Measurements from ENCODE around the gene CES5A. TPM values are rescaled to one million over a fixed set of nuclear protein-coding genes. Genes with fewer than 3 reads are reported as not detected.

CES5A gene
- total and polyA plus RNA-seq, 2 of the 4 experiments (the other 2 are of a cell fraction), result not detected

- Histone ChIP-seq H2BK120ac (ENCODE audit: low read depth, low read length) (no peak overlapping the region), H3K36me3 (ENCODE audit: control insufficient read depth, insufficient read depth, low read length) (no peaks in the 10 kb centered on the region), H3K79me1 (ENCODE audit: low read depth in 1 of 2, low read length in 2 of 2) (no peaks in the 10 kb centered on the region), H3K4ac (ENCODE audit: low read depth, low read length) (no peak overlapping the region), H2BK15ac (ENCODE audit: low read depth, low read length) (no peak overlapping the region), H3K14ac (replicated peaks; ENCODE audit: low read depth, low read length) (no peak overlapping the region), H2AFZ (replicated peaks; ENCODE audit: low read length, poor library complexity) (no peak overlapping the region), H4K5ac (ENCODE audit: low read depth, low read length) (no peak overlapping the region), H4K20me1 (ENCODE audit: insufficient read depth, low read length) (no peaks in the 10 kb centered on the region), H3K4me3 (ENCODE audit: insufficient read depth, low read depth, low read length) (no peak overlapping the region), H3K4me2 (ENCODE audit: low read depth, low read length) (no peak overlapping the region), H3K56ac (ENCODE audit: extremely low read depth, insufficient read depth, low read length) (no peak overlapping the region), H2AK9ac (replicated peaks; ENCODE audit: low read depth, low read length, poor library complexity) (no peak overlapping the region), H3K18ac (ENCODE audit: low read depth, low read length) (no peak overlapping the region), H4K91ac (ENCODE audit: insufficient read depth, low read depth, low read length) (no peak overlapping the region), H3K9me1 (ENCODE audit: insufficient read depth, low read length) (no peaks in the 10 kb centered on the region), H2BK5ac (ENCODE audit: low read depth, low read length, poor library complexity, severe bottlenecking) (no peak overlapping the region), H2BK20ac (ENCODE audit: low read depth, low read length) (no peak overlapping the region), H3K27me3 (ENCODE audit: control insufficient read depth, insufficient read depth, low read length) (no peaks in the 10 kb centered on the region), H3K9me3 (ENCODE audit: control insufficient read depth, insufficient read depth, low read length) (no peaks in the 10 kb centered on the region), H3K4me1 (ENCODE audit: control insufficient read depth, insufficient read depth, low read length) (no peaks in the 10 kb centered on the region), H2AK5ac (ENCODE audit: low read depth, low read length) (no peak overlapping the region), H3K27ac (ENCODE audit: insufficient read depth, low read length) (no peak overlapping the region), H4K8ac (ENCODE audit: low read depth in 2 of 2, low read length in 2 of 2) (no peak overlapping the region), H3K23ac (ENCODE audit: low read depth, low read length) (no peak overlapping the region), H3K9ac (ENCODE audit: low read depth, low read length) (no peak overlapping the region)
- ATAC-seq (ENCODE audit: low read depth), result no peak
- TF ChIP-seq RAD21 (IDR thresholded peaks at IDR 0.05; ENCODE audit: low read length), result no peak
- no peak for TF ChIP-seq MAZ (IDR thresholded peaks at IDR 0.05; ENCODE audit: borderline replicate concordance, low read depth, low read length)
- TF ChIP-seq MAFK (IDR thresholded peaks at IDR 0.05; ENCODE audit: low read depth, low read length), result no peak
- no TSS peak for BruUV-seq (replicated peaks)
- intact Hi-C loops (cut with micrococcal nuclease), result no loop called here
- dilution Hi-C loops (cut with HindIII; ENCODE audit: low sequenced_read_pairs, unreplicated experiment), result no loop called here
- no CpG with 5 or more reads among the region's 4 CpGs for WGBS, 2 experiments (ENCODE audit: extremely low coverage in 2 of 2, insufficient read length in 1 of 2)
- in situ Hi-C loops (cut with MboI; ENCODE audit: low sequenced_read_pairs), result no loop called here
- ChIA-PET CTCF (no interaction called here), POLR2A (ENCODE audit: unreplicated experiment) (no interaction called here)
- DNase-seq, result no peak
Measured at GRCh38 chr16:55821210-55821609, 54.0 kb downstream of the CES5A start.

Data from IMR-90 (cell line).